Psoas muscle (tissue), 8 donors: ENCODE data around the gene PCSK2. TPM values are rescaled to one million over a fixed set of nuclear protein-coding genes. Genes with fewer than 3 reads are reported as not detected.

ENCODE experiments used
- ATAC-seq, 4 donors: fragments of 200-7000 bp; cut with Tn5 transposase; one replicate each; pipeline ENCODE4 v1.9.1; 2020; ENCODE audit warnings: moderate library complexity in 3 of 4, mild to moderate bottlenecking in 2 of 4
- DNase-seq, 2 donors: peaks; one replicate each; pipeline ENCODE4 v3.0.0-alpha.2; 2020
- H3K27ac ChIP-seq: fragments of 200-600 bp; one replicate; pipeline ENCODE4 v1.8.0; 2022
- H3K27me3 ChIP-seq, 3 donors: fragments of 200-600 bp in 1 of 3; one replicate each; pipeline versions ENCODE4 v1.6.1 to v1.8.0; 2013 to 2022; ENCODE audit warnings: low read length in 2 of 3, mild to moderate bottlenecking in 2 of 3, moderate library complexity in 1 of 3; ENCODE audit not compliant: insufficient read depth in 3 of 3
- H3K36me3 ChIP-seq, 2 donors: fragments of 200-600 bp in 1 of 2; one replicate each; pipeline versions ENCODE4 v1.6.1 to v1.8.0; 2013 to 2022; ENCODE audit warnings: low read depth in 1 of 2, mild to moderate bottlenecking in 1 of 2, moderate library complexity in 1 of 2; ENCODE audit not compliant: insufficient read depth in 1 of 2
- H3K4me1 ChIP-seq: fragments of 200-600 bp; one replicate; pipeline ENCODE4 v1.8.0; 2022
- H3K4me3 ChIP-seq: fragments of 200-600 bp; one replicate; pipeline ENCODE4 v1.8.0; 2022; ENCODE audit warnings: mild to moderate bottlenecking
- H3K9me3 ChIP-seq: fragments of 200-600 bp; one replicate; pipeline ENCODE4 v1.8.0; 2022
- CTCF ChIP-seq: fragments of 200-600 bp; IDR thresholded peaks from one replicate; pipeline ENCODE4 v1.8.0; 2022; ENCODE audit warnings: antibody characterized with exemption
- WGBS, 3 donors: extraction: QIAGEN DNeasy Blood & Tissue Kit; methylation state at CpG; one replicate each; pipeline versions ENCODE4 v1.1.6 to v1.1.7; 2013; 5-methylcytosine and 5-hydroxymethylcytosine counted together
- intact Hi-C, 2 donors: fragments of 100-400 bp; cut with DNase I; formaldehyde crosslinking; loops; one replicate each; pipeline versions ENCODE4 v1.11.0 to v1.14.2; 2022
- polyA plus RNA-seq, 3 donors: library from polyadenylated mRNA; stranded (reverse); fragments of 200-250 nt; gene quantifications; one replicate each; pipeline ENCODE4 v1.2.3, GENCODE V29; 2013
- total RNA-seq, 4 donors: library from RNA; stranded (reverse); fragmentation: NEBNext Ultra II Directional in 2 of 4; extraction: Animal tissue kit (Norgen Biotek cat#: 25700) in 2 of 4; gene quantifications; one replicate each; pipeline versions ENCODE4 v1.2.1 to v1.2.4, GENCODE V29; 2021 to 2023
- donor health status: healthy with polysubstance abuse.
- donor health status: DM: no; HTN: no; CAD: no; lungs with moderate emphysema.
- donor health status: Bipolar disorder and iron deficiency.
- donor health status: healthy.
- donor health status: DM: yes; HTN: yes; CAD: no.
- donor health status: DM: no; HTN: no; CAD: no.
- donor health status: DM: no; HTN: no; CAD: no.
- donor health status: DM: yes; HTN: yes; CAD: no.

The PCSK2 gene
- total and polyA plus RNA-seq, 7 donors, result 0.01 to 0.26 (median 0.04) TPM; not detected in 3

GRCh38 chr20:17452441-17452840, 225.6 kb downstream of the PCSK2 start:
- H3K27me3 ChIP-seq, result peaks cover 0 to 28% (median 0%) of the 10 kb centered on the region in 3 donors
- H3K4me1 ChIP-seq, result no peaks in the 10 kb centered on the region
- no peaks in the 10 kb centered on the region for H3K36me3 ChIP-seq
- H3K27ac ChIP-seq, result no peak overlapping the region
- no peak for TF ChIP-seq CTCF
- H3K9me3 ChIP-seq, result no peaks in the 10 kb centered on the region
- DNase-seq (no peak), ATAC-seq (no peak)
- intact Hi-C loops, result no loop called here
- 68 to 80% (median 80%) methylated on average over 3 of the region's 3 CpGs for WGBS, 3 donors
- H3K4me3 ChIP-seq, result no peak overlapping the region

GRCh38 chr20:17453592-17453991, 226.8 kb downstream of the PCSK2 start:
- intact Hi-C loops, result no loop called here
- Histone ChIP-seq H3K27me3 (peaks cover 0 to 28% (median 0%) of the 10 kb centered on the region in 3 donors), H3K27ac (no peak overlapping the region), H3K36me3 (no peaks in the 10 kb centered on the region), H3K4me3 (no peak overlapping the region), H3K4me1 (no peaks in the 10 kb centered on the region), H3K9me3 (no peaks in the 10 kb centered on the region)
- no peak for DNase-seq
- no peak for ATAC-seq
- 92 to 93% (median 93%) methylated on average over 22 of the region's 22 CpGs for WGBS, 3 donors
- TF ChIP-seq CTCF, result no peak

- H3K4me1 ChIP-seq, result no peaks in the 10 kb centered on the region
- no peak overlapping the region for H3K27ac ChIP-seq
- no peak for ATAC-seq
- no peaks in the 10 kb centered on the region for H3K9me3 ChIP-seq
- intact Hi-C loops, result no loop called here
- H3K4me3 ChIP-seq, result no peak overlapping the region
- no peak for DNase-seq
- no peak for TF ChIP-seq CTCF
- H3K27me3 ChIP-seq, result peaks cover 0 to 28% (median 0%) of the 10 kb centered on the region in 3 donors
- WGBS, 3 donors, result 32 to 50% (median 33%) methylated on average over 8 of the region's 8 CpGs
- H3K36me3 ChIP-seq, result no peaks in the 10 kb centered on the region
Observed at GRCh38 chr20:17456279-17456678, 229.4 kb downstream of the PCSK2 start.

GRCh38 chr20:17457079-17457478, 230.2 kb downstream of the PCSK2 start:
- no peak for TF ChIP-seq CTCF
- ATAC-seq, result no peak
- Histone ChIP-seq H3K9me3 (no peaks in the 10 kb centered on the region), H3K4me3 (no peak overlapping the region), H3K4me1 (no peaks in the 10 kb centered on the region), H3K27ac (no peak overlapping the region), H3K36me3 (no peaks in the 10 kb centered on the region), H3K27me3 (peaks cover 0 to 28% (median 0%) of the 10 kb centered on the region in 3 donors)
- DNase-seq, result no peak
- intact Hi-C loops, result no loop called here
- WGBS, 3 donors, result 67 to 93% (median 86%) methylated on average over 1 of the region's 1 CpG

- peaks cover 0 to 22% (median 0%) of the 10 kb centered on the region in 3 donors for H3K27me3 ChIP-seq
- ATAC-seq (no peak), DNase-seq (no peak)
- H3K4me3 ChIP-seq, result no peak overlapping the region
- no peaks in the 10 kb centered on the region for H3K4me1 ChIP-seq
- intact Hi-C loops, result no loop called here
- WGBS, 3 donors, result 81 to 95% (median 92%) methylated on average over 6 of the region's 6 CpGs
- no peaks in the 10 kb centered on the region for H3K9me3 ChIP-seq
- H3K27ac ChIP-seq, result no peak overlapping the region
- no peak for TF ChIP-seq CTCF
- no peaks in the 10 kb centered on the region for H3K36me3 ChIP-seq
Observed at GRCh38 chr20:17457588-17458190, 230.8 kb downstream of the PCSK2 start.
